GM23338 (cell line): ENCODE data around the gene SFSWAP. TPM values are rescaled to one million over a fixed set of nuclear protein-coding genes. Genes with fewer than 3 reads are reported as not detected.

Source experiments
- ATAC-seq: fragments of 200-7000 bp; cut with Tn5 transposase; 3 replicates; pipeline ENCODE4 v1.9.1; 2020
- DNase-seq: peaks from one replicate; pipeline ENCODE4 v3.0.0-alpha.2; 2015; ENCODE audit warnings: low spot score
- H2AFZ ChIP-seq: fragments of 200-600 bp; sonication (generic); 2 replicates; pipeline ENCODE4 v1.8.0; 2016; ENCODE audit warnings: antibody characterized with exemption, mild to moderate bottlenecking, moderate library complexity
- H3F3A ChIP-seq: fragments of 200-600 bp; sonication (generic); replicated peaks from 2 replicates; pipeline ENCODE4 v1.8.0; 2017; ENCODE audit warnings: antibody characterized with exemption, mixed run types, low read depth
- H3K27ac ChIP-seq: fragments of 200-600 bp; sonication (generic); 2 replicates; pipeline ENCODE4 v1.6.1; 2016; ENCODE audit warnings: low read depth
- H3K27me3 ChIP-seq: fragments of 200-600 bp; sonication (generic); 2 replicates; pipeline ENCODE4 v1.8.0; 2016; ENCODE audit warnings: mild to moderate bottlenecking, mixed run types, moderate library complexity; ENCODE audit not compliant: insufficient read depth
- H3K36me3 ChIP-seq: fragments of 200-600 bp; sonication (generic); 2 replicates; pipeline ENCODE4 v1.8.0; 2016; ENCODE audit warnings: mild to moderate bottlenecking; ENCODE audit not compliant: insufficient read depth
- H3K4me1 ChIP-seq: fragments of 200-600 bp; sonication (generic); 2 replicates; pipeline ENCODE4 v1.8.0; 2016; ENCODE audit warnings: mild to moderate bottlenecking, moderate library complexity; ENCODE audit not compliant: insufficient read depth
- H3K4me2 ChIP-seq: fragments of 200-600 bp; sonication (generic); 2 replicates; pipeline ENCODE4 v1.7.1; 2017; ENCODE audit warnings: mixed run types
- H3K4me3 ChIP-seq: fragments of 200-600 bp; sonication (generic); 2 replicates; pipeline ENCODE4 v1.6.1; 2016; ENCODE audit warnings: mixed run types
- H3K79me2 ChIP-seq: fragments of 200-600 bp; sonication (generic); replicated peaks from 2 replicates; pipeline ENCODE4 v1.8.0; 2017; ENCODE audit warnings: mild to moderate bottlenecking; ENCODE audit not compliant: insufficient read depth
- H3K9me2 ChIP-seq: fragments of 200-600 bp; sonication (generic); 2 replicates; pipeline ENCODE4 v1.8.0; 2017; ENCODE audit not compliant: insufficient read depth
- H4K20me1 ChIP-seq: fragments of 200-600 bp; sonication (generic); replicated peaks from 2 replicates; pipeline ENCODE4 v1.8.0; 2017; ENCODE audit warnings: mild to moderate bottlenecking; ENCODE audit not compliant: insufficient read depth
- H3K27ac Mint-ChIP-seq: 2 replicates; pipeline ENCODE4 v1.8.0; 2020; ENCODE audit warnings: inconsistent platforms, mild to moderate bottlenecking, moderate library complexity, mixed read lengths
- H3K27me3 Mint-ChIP-seq: 3 replicates; pipeline ENCODE4 v1.8.0; 2022; ENCODE audit warnings: low read depth, mild to moderate bottlenecking, moderate library complexity, mixed read lengths, inconsistent platforms; ENCODE audit not compliant: insufficient read depth, poor library complexity
- H3K36me3 Mint-ChIP-seq: 3 replicates; pipeline ENCODE4 v1.8.0; 2021; ENCODE audit warnings: low read depth, mild to moderate bottlenecking, inconsistent platforms, moderate library complexity, mixed read lengths
- H3K4me1 Mint-ChIP-seq: 3 replicates; pipeline ENCODE4 v1.8.0; 2020; ENCODE audit warnings: mild to moderate bottlenecking, inconsistent platforms, mixed read lengths
- H3K4me3 Mint-ChIP-seq: 3 replicates; pipeline ENCODE4 v1.8.0; 2021; ENCODE audit warnings: moderate library complexity, mild to moderate bottlenecking, inconsistent platforms, mixed read lengths
- H3K9me3 Mint-ChIP-seq: 3 replicates; pipeline ENCODE4 v1.8.0; 2020; ENCODE audit warnings: moderate library complexity, mild to moderate bottlenecking, inconsistent platforms, mixed read lengths
- CREB1 ChIP-seq: fragments of 250-450 bp; sonication (Bioruptor Pico); IDR thresholded peaks from 2 replicates; pipeline ENCODE4 v1.5.0; 2020; ENCODE audit warnings: low read depth, mild to moderate bottlenecking, moderate library complexity
- CTCF ChIP-seq, 2 experiments: fragments of 200-600 bp in 1 of 2; sonication (generic) in 1 of 2; conservative IDR thresholded peaks; 2 replicates each; pipeline versions ENCODE4 v1.5.1 to v1.6.1; 2016 to 2017; ENCODE audit warnings: antibody characterized with exemption in 2 of 2, low read depth in 2 of 2, mild to moderate bottlenecking in 2 of 2, moderate library complexity in 1 of 2
- ETS1 ChIP-seq: IDR thresholded peaks from 2 replicates; pipeline ENCODE4 v1.6.1; 2016; ENCODE audit warnings: antibody characterized with exemption
- EZH2 ChIP-seq: fragments of 200-600 bp; sonication (generic); IDR thresholded peaks from one replicate; pipeline ENCODE4 v1.8.0; 2017; ENCODE audit warnings: antibody characterized with exemption, mild to moderate bottlenecking, low read depth; ENCODE audit not compliant: unreplicated experiment
- EZH2phosphoT487 ChIP-seq: fragments of 200-600 bp; sonication (generic); IDR thresholded peaks from one replicate; pipeline ENCODE4 v1.8.1; 2018; ENCODE audit warnings: antibody characterized with exemption; ENCODE audit not compliant: unreplicated experiment
- JUNB ChIP-seq: IDR thresholded peaks from one replicate; pipeline ENCODE4 v1.6.1; 2016; ENCODE audit warnings: antibody characterized with exemption; ENCODE audit not compliant: unreplicated experiment
- POLR2AphosphoS5 ChIP-seq: IDR thresholded peaks from 2 replicates; pipeline ENCODE4 v1.6.1; 2016; ENCODE audit warnings: antibody characterized with exemption, low read depth
- REST ChIP-seq: IDR thresholded peaks from one replicate; pipeline ENCODE4 v1.6.1; 2018; ENCODE audit warnings: antibody characterized with exemption; ENCODE audit not compliant: unreplicated experiment
- STAT1 ChIP-seq: IDR thresholded peaks from one replicate; pipeline ENCODE4 v1.6.1; 2016; ENCODE audit warnings: antibody characterized with exemption; ENCODE audit not compliant: unreplicated experiment
- ZNF114 ChIP-seq: fragments of 250-450 bp; sonication (Bioruptor Pico); IDR thresholded peaks from 2 replicates; pipeline ENCODE4 v1.5.0; 2020; ENCODE audit warnings: mild to moderate bottlenecking, moderate library complexity
- ZNF331 ChIP-seq: fragments of 250-450 bp; sonication (Bioruptor Pico); IDR thresholded peaks from 2 replicates; pipeline ENCODE4 v1.5.0; 2020; ENCODE audit warnings: low read depth, mild to moderate bottlenecking, moderate library complexity
- ZNF462 ChIP-seq: fragments of 250-450 bp; sonication (Bioruptor Pico); IDR thresholded peaks from 2 replicates; pipeline ENCODE4 v1.5.0; 2020; ENCODE audit warnings: mild to moderate bottlenecking, moderate library complexity
- polyA plus RNA-seq: library from polyadenylated mRNA; unstranded; fragments of >200 nt; fragmentation: Nextera tagmentation; extraction: Ambion mirVana; gene quantifications from 2 replicates; pipeline ENCODE4 v1.2.1, GENCODE V29; 2016
- total RNA-seq: library from RNA; depleted of rRNA; stranded (reverse); fragments of >200 nt; shearing (Covaris generic); gene quantifications from 2 replicates; pipeline ENCODE4 v1.2.3, GENCODE V29; 2014

The SFSWAP gene
- total and polyA plus RNA-seq, 2 experiments from 2014 or later = 41.0 to 49.8 TPM

GRCh38 chr12:131672311-131672940 lies 38.5 kb upstream of the SFSWAP start:
- Histone ChIP-seq H3K36me3 (no peaks in the 10 kb centered on the region), H4K20me1 (no peaks in the 10 kb centered on the region), H3K27me3 (no peaks in the 10 kb centered on the region), H3F3A (no peaks in the 10 kb centered on the region), H3K4me2 (no peak overlapping the region), H3K27ac (no peak overlapping the region), H3K79me2 (no peaks in the 10 kb centered on the region), H2AFZ (no peak overlapping the region), H3K4me3 (no peak overlapping the region), H3K4me1 (no peaks in the 10 kb centered on the region), H3K9me2 (no peaks in the 10 kb centered on the region)
- Mint-ChIP-seq H3K9me3 (peaks cover 10% of the 10 kb centered on the region; the same call in 2 of the 3 replicates), H3K4me3 (no peak overlapping the region), H3K27me3 (peaks cover 4% of the 10 kb centered on the region), H3K4me1 (peaks cover 2% of the 10 kb centered on the region; the same call in 1 of the 3 replicates), H3K27ac (no peak overlapping the region), H3K36me3 (peaks cover 3% of the 10 kb centered on the region; the same call in 1 of the 3 replicates)
- no peak for ATAC-seq
- no peak for DNase-seq
- no peak for TF ChIP-seq EZH2phosphoT487
- no peak for TF ChIP-seq ZNF331
- TF ChIP-seq EZH2 = no peak
- no peak for TF ChIP-seq ZNF114 (CRISPR knock-in tag)
- TF ChIP-seq ZNF462 = no peak
- no peak for TF ChIP-seq CREB1 (CRISPR knock-in tag)
- TF ChIP-seq ETS1 = no peak
- no peak for TF ChIP-seq CTCF (conservative IDR thresholded peaks at IDR 0.05; ENCODE audit: low read depth in 2 of 2)
- TF ChIP-seq JUNB = no peak
- TF ChIP-seq POLR2AphosphoS5 = no peak
- TF ChIP-seq STAT1 = no peak
- no peak for TF ChIP-seq REST
